Ovary (tissue), 9 donors: ENCODE data around the gene YPEL4. TPM values are rescaled to one million over a fixed set of nuclear protein-coding genes. Genes with fewer than 3 reads are reported as not detected.

Experiments used
- DNase-seq, 5 donors: peaks; one replicate each; pipeline ENCODE4 v3.0.0-alpha.2; 2019 to 2020
- H3K27ac ChIP-seq, 2 donors: fragments of 200-600 bp; one replicate each; pipeline versions ENCODE4 v1.5.1 to v1.8.0; 2019 to 2022
- H3K27me3 ChIP-seq: fragments of 200-600 bp; one replicate; pipeline ENCODE4 v1.8.0; 2022
- H3K36me3 ChIP-seq: fragments of 200-600 bp; sonication (generic); one replicate; pipeline ENCODE4 v1.5.1; 2019
- H3K4me1 ChIP-seq: one replicate; pipeline ENCODE4 v1.8.1; 2013; ENCODE audit warnings: mild to moderate bottlenecking, moderate library complexity; ENCODE audit not compliant: insufficient read depth
- H3K4me3 ChIP-seq: fragments of 200-600 bp; sonication (generic); one replicate; pipeline ENCODE4 v1.5.1; 2017
- H3K9me3 ChIP-seq, 2 donors: fragments of 200-600 bp in 1 of 2; sonication (generic) in 1 of 2; one replicate each; pipeline versions ENCODE4 v1.5.1 to v1.8.1; 2013 to 2019; ENCODE audit warnings: mild to moderate bottlenecking in 1 of 2, moderate library complexity in 1 of 2
- EP300 ChIP-seq: sonication (generic); formaldehyde crosslinking; IDR thresholded peaks from one replicate; pipeline ENCODE4 v1.6.1; 2017; ENCODE audit warnings: antibody characterized with exemption
- POLR2A ChIP-seq: fragments of 450-650 bp; IDR thresholded peaks from one replicate; pipeline ENCODE4 v1.6.1; 2017; ENCODE audit warnings: antibody characterized with exemption, mild to moderate bottlenecking, moderate library complexity
- WGBS, 3 donors: extraction: QIAGEN DNeasy Blood & Tissue Kit in 1 of 3; methylation state at CpG; one replicate each; pipeline versions ENCODE4 v1.1.5 to v1.1.7; 2013 to 2017; 5-methylcytosine and 5-hydroxymethylcytosine counted together
- intact Hi-C, 4 donors: fragments of 100-400 bp; cut with DNase I; formaldehyde crosslinking; loops; one replicate each; pipeline versions ENCODE4 v1.11.0 to v1.15.1; 2022 to 2023
- polyA plus RNA-seq, 2 donors: library from polyadenylated mRNA; stranded (reverse); fragments of 200-250 nt in 1 of 2; fragments of 350-450 nt in 1 of 2; fragmentation: Illumina TruSeq in 1 of 2; extraction: RNeasy Lipid Tissue Mini Kit (QIAGEN cat#74804) in 1 of 2; gene quantifications; one replicate each; pipeline ENCODE4 v1.2.3, GENCODE V29; 2013 to 2014
- total RNA-seq, 7 donors: library from RNA; depleted of rRNA in 2 of 7; stranded (reverse); fragments of >200 nt in 2 of 7; fragmentation: NEBNext Ultra II Directional in 3 of 7; extraction: Animal tissue kit (Norgen Biotek cat#: 25700) in 3 of 7; gene quantifications; one replicate each; pipeline versions ENCODE4 v1.1.0 to v1.2.4, GENCODE V29; 2016 to 2023
- TF ChIP-seq, protein P1 (sequence below), 3 donors: fragments of 450-650 bp in 2 of 3; fragments of 200-600 bp in 1 of 3; IDR thresholded peaks; one replicate each; pipeline versions ENCODE4 v1.5.1 to v1.8.0; 2016 to 2022; ENCODE audit warnings: antibody characterized with exemption in 3 of 3, mild to moderate bottlenecking in 1 of 3
- donor health status: DM: no; HTN: no; CAD: no; lungs with moderate emphysema.
- donor health status: DM: no; HTN: no; CAD: no.
- donor health status: Bipolar disorder and iron deficiency.
- donor health status: DM: yes; HTN: yes; CAD: no.
- donor health status: DM: no; HTN: no; CAD: no.
- donor health status: DM: yes; HTN: yes; CAD: no.

Gene YPEL4
- total and polyA plus RNA-seq, 9 donors = 2.1 to 15.3 (median 6.5) TPM

DNA sequence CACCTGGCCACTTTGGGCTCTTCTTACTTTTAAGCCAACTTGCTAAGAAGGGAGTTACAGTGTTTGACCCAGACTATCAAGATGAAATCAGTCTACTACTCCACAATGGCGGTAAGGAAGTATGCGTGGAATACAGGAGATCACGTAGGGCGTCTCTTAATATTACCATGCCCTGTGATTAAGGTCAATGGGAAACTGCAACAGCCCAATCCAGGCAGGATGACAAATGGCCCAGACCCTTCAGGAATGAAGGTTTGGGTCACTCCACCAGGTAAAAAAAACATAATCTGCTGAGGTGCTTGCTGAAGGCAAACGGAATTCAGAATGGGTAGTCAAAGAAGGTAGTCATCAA lies 1.0 kb upstream of the YPEL4 start:
- Histone ChIP-seq H3K27ac (peak overlapping the region in 1 of 2 donors; percentile 67), H3K36me3 (no peaks in the 10 kb centered on the region), H3K4me3 (no peak overlapping the region), H3K27me3 (no peaks in the 10 kb centered on the region), H3K4me1 (peaks cover 26% of the 10 kb centered on the region), H3K9me3 (no peaks in the 10 kb centered on the region)
- TF ChIP-seq, protein P1, sequence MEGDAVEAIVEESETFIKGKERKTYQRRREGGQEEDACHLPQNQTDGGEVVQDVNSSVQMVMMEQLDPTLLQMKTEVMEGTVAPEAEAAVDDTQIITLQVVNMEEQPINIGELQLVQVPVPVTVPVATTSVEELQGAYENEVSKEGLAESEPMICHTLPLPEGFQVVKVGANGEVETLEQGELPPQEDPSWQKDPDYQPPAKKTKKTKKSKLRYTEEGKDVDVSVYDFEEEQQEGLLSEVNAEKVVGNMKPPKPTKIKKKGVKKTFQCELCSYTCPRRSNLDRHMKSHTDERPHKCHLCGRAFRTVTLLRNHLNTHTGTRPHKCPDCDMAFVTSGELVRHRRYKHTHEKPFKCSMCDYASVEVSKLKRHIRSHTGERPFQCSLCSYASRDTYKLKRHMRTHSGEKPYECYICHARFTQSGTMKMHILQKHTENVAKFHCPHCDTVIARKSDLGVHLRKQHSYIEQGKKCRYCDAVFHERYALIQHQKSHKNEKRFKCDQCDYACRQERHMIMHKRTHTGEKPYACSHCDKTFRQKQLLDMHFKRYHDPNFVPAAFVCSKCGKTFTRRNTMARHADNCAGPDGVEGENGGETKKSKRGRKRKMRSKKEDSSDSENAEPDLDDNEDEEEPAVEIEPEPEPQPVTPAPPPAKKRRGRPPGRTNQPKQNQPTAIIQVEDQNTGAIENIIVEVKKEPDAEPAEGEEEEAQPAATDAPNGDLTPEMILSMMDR (IDR thresholded peaks at IDR 0.05) = no peak
- TF ChIP-seq POLR2A (no peak), EP300 (no peak)
- intact Hi-C loops = loop anchor here in 1 of 4 donors (10.0 kb wide), 1 partner anchor 326 kb away; the partner anchor contains the start of gene TNKS1BP1
- DNase-seq = no peak
- WGBS, 3 donors = 41 to 55% (median 50%) methylated on average over 5 of the region's 5 CpGs

DNA sequence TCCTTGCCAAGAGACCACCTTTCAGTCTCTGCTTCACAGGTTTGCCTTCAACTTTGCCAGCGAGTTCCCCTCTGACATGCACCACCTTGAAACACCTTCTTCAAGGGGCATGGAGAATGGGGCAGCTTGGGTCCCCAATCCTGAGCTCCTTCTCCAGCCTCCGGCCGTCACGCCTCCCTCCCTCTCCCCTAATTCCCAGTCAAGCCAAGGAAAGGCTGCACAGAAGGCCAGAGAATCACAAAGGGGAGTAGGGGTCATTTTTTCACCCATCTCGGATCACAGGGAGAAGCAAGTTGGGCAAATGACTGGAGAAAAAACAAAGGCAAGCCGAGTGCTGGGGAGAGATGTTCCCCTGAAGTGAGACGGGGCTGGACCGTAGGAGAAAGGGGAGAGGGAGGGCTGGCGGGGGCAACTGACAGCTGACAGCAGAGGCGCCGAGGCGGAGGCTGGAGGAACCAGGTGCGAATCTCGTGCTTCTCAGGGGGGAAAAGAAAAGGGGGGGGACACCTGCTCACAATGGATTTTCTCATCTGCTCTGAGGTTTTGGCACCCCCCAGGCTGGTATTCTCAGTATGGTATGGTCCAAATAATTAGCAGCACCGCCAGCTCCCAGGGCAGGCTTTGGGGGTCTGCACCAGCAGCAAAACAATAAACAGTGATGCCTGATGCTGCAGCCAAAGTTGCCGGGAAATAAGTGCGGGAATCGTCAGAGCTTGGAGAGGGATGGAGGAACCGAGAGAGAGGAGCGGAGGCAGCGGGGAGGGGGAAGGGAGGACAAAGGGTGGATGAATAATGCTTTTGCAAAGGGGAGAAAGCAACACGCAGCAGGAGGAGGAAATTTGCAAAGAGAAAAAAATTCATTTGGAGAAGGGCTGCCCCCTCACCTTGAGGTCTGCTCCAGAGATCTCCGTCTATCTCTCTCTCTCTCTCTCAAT lies 644 bp downstream of the YPEL4 start:
- intact Hi-C loops = loop anchor here in 2 of 4 donors (10.0 kb wide), 2 partner anchors 194 to 324 kb away; partner anchors contain the start of gene TNKS1BP1 (in 1 of the 2)
- WGBS, 3 donors = 1 to 3% (median 1%) methylated on average over 23 of the region's 23 CpGs
- Histone ChIP-seq H3K36me3 (no peaks in the 10 kb centered on the region), H3K4me1 (peaks cover 27% of the 10 kb centered on the region), H3K27ac (no peak overlapping the region), H3K27me3 (no peaks in the 10 kb centered on the region), H3K9me3 (no peaks in the 10 kb centered on the region), H3K4me3 (peak overlapping the region; percentile 47)
- TF ChIP-seq POLR2A (peak; percentile 12), EP300 (no peak)
- peak in 4 of 5 donors; percentile 52 to 57 (median 54) for DNase-seq

DNA sequence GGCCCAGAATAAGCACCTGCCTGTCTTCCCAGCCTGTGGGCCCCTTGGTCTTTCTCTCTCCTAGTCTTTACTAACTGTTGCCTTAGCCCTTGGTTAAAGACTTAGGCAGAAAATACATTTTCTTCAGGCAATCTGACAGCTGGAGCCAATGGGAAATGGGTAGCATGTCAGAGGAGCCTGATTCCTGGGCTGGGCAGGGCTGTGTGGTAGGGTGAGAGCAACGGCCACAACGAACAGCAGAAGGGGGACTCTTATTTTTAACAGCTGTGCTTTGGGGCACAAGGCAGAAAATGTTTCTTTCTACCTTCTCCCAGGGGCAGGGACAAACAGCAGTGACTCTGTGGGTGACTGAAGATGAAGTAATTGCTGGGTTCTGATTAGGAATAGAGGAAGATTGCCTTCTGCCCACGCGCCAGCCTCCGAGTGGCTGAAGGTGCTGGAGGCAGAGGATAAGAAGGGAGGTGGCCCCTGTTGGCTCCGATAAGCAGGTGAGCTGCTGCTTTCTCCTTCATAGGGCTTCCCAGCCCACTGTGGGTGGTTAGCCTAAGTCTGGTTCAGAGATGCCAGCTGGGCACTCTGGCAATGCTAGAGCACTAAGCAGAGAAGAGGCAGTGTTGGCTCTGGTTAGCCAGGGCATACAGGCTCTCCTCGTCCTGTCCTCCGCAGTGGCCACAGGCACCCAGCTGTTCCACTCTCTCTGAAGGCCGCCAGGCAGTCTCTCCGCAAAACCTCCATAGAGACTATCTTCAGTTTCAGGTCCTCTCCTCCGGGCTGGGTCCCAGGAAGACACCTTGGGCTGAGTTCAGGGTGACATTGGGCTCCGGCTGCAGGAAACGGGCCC lies 1.5 kb downstream of the YPEL4 start:
- no peaks in the 10 kb centered on the region for H3K9me3 ChIP-seq
- intact Hi-C loops = loop anchor here in 2 of 4 donors (10.0 kb wide), 2 partner anchors 193 to 323 kb away; partner anchors contain the start of gene TNKS1BP1 (in 1 of the 2)
- TF ChIP-seq EP300 (no peak), POLR2A (no peak)
- TF ChIP-seq, protein P1 (IDR thresholded peaks at IDR 0.05) = no peak
- peak overlapping the region; percentile 47 for H3K4me3 ChIP-seq
- H3K4me1 ChIP-seq = peaks cover 27% of the 10 kb centered on the region
- no peaks in the 10 kb centered on the region for H3K36me3 ChIP-seq
- no peaks in the 10 kb centered on the region for H3K27me3 ChIP-seq
- DNase-seq = peak in 3 of 5 donors; percentile 37 to 44 (median 43)
- WGBS, 3 donors = 3 to 6% (median 4%) methylated on average over 13 of the region's 13 CpGs
- no peak overlapping the region for H3K27ac ChIP-seq

DNA sequence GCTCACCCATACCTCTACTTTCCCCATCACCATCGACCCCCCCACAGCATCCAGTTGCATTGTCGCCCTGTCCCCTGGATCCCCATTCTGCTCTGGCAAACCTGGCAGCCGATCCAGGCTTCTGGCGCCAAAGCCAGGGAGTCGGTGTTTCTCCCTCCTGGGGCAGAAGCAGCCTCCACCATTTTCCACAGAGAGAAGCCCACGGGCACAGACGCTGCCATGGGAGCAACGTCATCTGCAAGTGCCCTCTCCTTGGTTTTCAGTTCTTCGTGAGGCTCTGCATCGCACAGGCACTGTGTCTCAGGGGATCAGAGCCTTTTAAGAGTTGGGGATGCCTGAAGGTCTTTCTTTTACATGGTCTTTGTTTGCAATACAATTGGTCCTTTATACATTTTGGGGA lies 2.3 kb downstream of the YPEL4 start:
- Histone ChIP-seq H3K4me1 (peaks cover 27% of the 10 kb centered on the region), H3K27me3 (no peaks in the 10 kb centered on the region), H3K4me3 (no peak overlapping the region), H3K36me3 (no peaks in the 10 kb centered on the region), H3K9me3 (no peaks in the 10 kb centered on the region), H3K27ac (peak overlapping the region; percentile 7 to 59)
- TF ChIP-seq EP300 = no peak
- TF ChIP-seq POLR2A = no peak
- TF ChIP-seq, protein P1 (IDR thresholded peaks at IDR 0.05) = no peak
- WGBS, 3 donors = 1 to 5% (median 4%) methylated on average over 10 of the region's 10 CpGs
- intact Hi-C loops = loop anchor here in 2 of 4 donors (10.0 kb wide), 2 partner anchors 193 to 323 kb away; partner anchors contain the start of gene TNKS1BP1 (in 1 of the 2)
- peak in 4 of 5 donors; percentile 43 to 57 (median 50) for DNase-seq
